HL-60/S4 treated with retinoic acid at 250 ng/mL for 4 days and 3 days (cell line): Measurements from ENCODE around the gene ZNF20.
"Not testable (repeated sequence)": the region's sequence is repeated elsewhere in the genome, so short reads cannot be mapped to it uniquely, and the experiment has no call there.

ENCODE experiments used
- in situ Hi-C: fragments of 300-500 bp; cut with MboI; formaldehyde crosslinking; loops from 2 replicates; pipeline ENCODE4 v1.7.0; 2022; ENCODE audit warnings: low sequenced_read_pairs

The ZNF20 gene

DNA sequence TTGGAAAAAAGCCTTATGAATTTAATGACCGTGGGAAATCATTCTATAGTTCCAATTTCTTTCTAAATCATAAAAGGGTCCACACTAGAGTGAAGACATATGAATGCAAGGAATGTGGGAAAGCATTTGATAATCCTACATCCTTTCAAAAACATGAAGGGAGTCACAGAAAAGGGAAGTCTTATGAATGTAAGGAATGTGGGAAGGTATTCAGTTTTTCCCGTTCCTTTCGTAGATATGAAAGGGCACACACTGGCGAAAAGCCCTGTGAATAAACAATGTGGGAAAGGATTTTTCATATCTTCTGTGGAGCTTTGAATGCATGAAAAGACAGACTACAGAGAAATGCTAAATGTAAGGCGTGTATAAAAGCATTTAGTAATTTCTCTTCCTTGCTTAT lies 27.0 kb downstream of the ZNF20 start:
- in situ Hi-C loops: no loop called here

GRCh38 chr19:12112701-12113100 lies 27.4 kb downstream of the ZNF20 start:
- in situ Hi-C loops: no loop called here

DNA sequence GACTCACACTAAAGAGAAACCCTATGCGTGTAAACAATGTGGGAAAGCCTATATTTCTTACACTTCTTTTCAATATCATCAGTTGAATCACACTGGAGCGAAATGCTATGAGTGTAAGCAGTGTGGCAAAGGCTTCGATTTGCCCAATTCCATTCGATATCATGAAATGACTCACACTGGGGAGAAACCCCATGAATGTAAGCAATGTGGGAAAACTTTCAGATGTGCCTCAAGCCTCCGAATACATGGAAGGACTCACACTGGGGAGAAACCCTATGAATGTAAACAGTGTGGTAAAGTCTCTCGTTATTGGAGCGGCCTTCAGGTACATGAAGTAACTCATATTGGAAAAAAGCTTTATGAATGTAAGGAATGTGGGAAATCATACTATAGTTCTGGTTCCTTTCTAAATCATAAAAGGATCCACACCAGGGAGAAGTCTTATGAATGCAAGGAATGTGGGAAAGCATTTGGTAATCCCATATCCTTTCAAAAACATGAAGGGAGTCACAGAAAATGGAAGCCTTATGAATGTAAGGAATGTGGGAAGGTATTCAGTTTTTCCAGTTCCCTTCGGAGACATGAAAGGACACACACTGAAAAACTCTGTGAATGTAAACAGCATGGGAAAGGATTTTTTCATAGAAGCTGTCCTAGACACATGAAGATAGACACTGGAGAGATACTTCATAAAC lies 28.1 kb downstream of the ZNF20 start:
- in situ Hi-C loops: no loop called here

DNA sequence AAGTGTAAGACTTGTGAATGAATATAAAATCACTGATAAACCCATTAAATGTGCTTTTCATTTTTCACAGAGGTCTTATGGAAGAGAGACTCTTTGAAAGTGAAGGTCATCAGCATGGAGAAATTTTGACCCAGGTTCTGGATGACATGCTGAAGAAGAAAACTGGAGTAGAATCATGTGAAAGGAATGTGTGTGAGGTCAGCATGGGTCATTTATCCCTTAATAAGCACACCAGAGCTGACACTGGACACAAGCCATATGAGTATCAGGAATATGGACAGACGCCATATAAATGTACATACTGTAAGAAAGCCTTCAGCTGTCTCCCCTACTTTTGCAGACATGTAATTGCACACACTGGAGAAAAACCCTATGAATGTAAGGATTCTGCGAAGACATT lies 29.0 kb downstream of the ZNF20 start:
- in situ Hi-C loops: no loop called here

- in situ Hi-C loops: not testable (repeated sequence)
Measured at GRCh38 chr19:12103909-12104308, 36.2 kb downstream of the ZNF20 start.

DNA sequence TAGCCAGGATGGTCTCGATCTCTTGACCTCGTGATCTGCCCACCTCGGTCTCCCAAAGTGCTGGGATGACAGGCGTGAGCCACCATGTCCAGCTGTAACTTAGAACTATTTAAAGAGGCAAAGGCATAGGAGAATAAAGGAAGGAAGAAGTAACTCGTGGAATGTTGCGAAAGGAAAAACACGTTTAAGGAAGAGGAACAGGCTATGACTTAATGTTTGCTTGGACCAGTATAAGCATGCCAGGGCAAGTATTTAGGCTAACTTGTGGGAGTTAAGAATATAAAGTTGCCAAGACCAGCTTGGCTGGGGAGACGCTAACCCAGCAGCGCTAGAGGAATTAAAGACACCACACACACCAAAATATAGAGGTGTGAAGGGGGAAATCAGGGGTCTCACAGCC lies 42.1 kb downstream of the ZNF20 start:
- in situ Hi-C loops: no loop called here

GRCh38 chr19:12095111-12095790 lies 44.9 kb downstream of the ZNF20 start:
- in situ Hi-C loops: no loop called here

GRCh38 chr19:12093777-12094176 lies 46.4 kb downstream of the ZNF20 start:
- in situ Hi-C loops: no loop called here

- in situ Hi-C loops: no loop called here
Measured at GRCh38 chr19:12092956-12093355, 47.2 kb downstream of the ZNF20 start.

DNA sequence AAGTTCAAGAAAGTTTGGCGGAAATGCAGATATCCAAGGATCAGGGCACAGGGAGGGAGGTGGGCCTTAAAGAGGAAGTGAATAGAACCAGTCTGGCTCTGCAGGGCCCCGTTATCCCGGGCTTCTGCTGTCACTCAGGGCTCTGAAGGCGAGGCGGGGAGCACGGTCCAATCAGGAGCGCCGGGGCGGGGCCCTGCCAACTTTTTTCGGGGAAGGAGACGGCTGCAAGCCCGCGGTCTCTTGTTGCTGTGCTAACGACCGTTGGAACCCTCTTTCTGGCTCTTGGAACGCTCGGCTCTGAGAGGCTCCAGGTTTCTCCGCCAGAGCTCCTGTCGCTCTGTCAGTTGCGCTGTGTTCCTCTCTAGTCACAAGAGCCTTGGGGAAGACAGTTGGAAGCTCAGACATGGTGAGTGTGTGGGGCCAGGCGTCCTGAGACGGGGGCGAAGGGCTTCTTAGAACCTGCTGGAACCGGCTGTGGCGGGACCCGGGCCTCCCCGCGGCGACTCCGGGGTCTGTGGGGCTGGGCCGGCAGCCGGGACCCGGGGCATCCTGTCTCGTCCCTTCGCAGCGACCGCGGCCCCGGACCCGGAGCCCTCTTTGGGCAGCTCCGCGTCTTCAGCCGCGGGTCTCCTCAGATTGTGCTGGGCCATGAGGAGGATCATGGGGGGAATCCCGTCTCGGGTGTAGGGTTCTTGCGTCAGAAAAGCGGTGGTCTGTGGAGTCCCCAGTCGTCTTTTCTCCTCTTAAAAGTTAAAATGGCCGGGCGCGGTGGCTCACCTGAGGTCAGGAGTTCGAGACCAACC lies 47.9 kb downstream of the ZNF20 start:
- in situ Hi-C loops: no loop called here

DNA sequence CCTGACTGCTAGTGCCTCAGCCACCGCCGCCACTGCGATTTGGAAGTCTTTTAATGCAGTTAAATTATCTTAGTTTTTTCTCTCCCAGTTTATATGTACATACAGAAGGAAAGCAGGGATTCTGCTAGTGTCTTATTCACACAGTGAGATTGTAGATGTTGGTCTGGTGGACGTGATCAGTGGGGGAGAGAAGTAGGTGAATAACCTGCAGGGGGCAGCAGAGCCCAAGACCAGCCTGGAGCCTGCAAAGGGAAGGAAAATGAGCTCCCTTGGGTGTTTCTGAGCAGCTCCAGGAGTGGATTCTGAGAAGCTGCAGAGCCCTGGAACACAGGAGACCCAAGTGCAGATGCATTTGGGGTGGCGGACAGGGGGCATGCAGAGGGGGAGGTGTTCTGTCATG lies 49.3 kb downstream of the ZNF20 start:
- in situ Hi-C loops: no loop called here

DNA sequence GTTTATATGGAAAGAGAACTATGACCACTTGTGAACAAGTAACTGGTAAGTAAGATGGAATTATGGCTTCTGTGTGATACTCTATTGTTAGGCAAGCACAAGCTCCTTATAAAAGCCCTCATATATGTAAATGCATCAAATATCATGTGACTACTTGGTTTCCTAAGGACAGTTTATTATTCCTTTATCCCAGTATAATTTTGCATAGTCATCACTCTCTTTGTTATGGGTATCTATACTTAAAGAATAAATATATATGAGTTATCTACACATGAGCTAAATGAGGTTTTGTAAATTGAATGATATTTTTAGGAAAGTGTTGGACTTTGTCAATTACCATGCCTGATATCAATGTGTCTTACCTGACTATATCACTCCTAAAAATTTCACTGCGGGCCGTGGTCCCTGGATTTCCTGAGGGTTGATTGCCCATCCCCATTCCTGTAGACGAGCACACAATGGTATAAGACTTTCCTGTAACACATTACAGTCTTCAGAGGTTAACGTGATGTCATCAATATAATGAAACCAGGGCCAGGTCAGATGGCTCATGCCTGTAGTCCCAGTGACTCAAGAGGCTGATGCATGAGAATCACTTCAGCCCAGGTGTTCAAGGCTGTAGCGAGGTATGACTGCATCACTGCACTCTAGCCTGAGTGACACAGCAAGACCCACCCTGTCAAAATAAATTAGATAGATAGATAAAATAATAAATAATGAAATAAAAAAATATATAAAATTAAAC lies 54.9 kb downstream of the ZNF20 start:
- in situ Hi-C loops: no loop called here

- in situ Hi-C loops: not testable (repeated sequence)
Measured at GRCh38 chr19:12083336-12083735, 56.8 kb downstream of the ZNF20 start.
